ENCODE measurements around the gene METAP1.
"Not testable (repeated sequence)": the region's sequence is repeated elsewhere in the genome, so short reads cannot be mapped to it uniquely, and the experiment has no call there.

Gene METAP1

GRCh38 chr4:98998551-98998950, 3.0 kb downstream of the METAP1 start:
- DNase-seq, result no peak

- no peak for DNase-seq
Observed at GRCh38 chr4:99002279-99002678, 6.8 kb downstream of the METAP1 start.

DNA sequence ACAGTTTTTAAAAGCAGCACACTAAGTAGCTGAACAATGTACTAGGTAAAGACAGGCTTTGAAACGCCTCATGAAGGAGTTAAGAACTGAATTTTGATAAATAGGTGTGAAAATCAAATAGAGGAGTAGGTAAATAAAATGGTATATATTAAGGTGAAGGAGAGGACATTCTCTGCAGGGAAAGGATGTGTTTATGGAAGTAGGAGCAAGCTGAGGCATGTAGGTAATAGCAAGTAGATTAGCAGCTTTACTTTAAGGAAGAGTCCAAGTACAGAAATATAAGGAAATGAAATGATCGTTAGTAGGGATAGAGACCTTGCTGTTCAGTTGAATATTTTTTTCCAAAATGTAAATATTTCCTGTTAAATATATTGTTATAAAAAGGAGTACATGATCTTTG, 12.5 kb downstream of the METAP1 start:
- no peak for DNase-seq

- no peak for DNase-seq
Observed at GRCh38 chr4:99011910-99012309, 16.4 kb downstream of the METAP1 start.

DNA sequence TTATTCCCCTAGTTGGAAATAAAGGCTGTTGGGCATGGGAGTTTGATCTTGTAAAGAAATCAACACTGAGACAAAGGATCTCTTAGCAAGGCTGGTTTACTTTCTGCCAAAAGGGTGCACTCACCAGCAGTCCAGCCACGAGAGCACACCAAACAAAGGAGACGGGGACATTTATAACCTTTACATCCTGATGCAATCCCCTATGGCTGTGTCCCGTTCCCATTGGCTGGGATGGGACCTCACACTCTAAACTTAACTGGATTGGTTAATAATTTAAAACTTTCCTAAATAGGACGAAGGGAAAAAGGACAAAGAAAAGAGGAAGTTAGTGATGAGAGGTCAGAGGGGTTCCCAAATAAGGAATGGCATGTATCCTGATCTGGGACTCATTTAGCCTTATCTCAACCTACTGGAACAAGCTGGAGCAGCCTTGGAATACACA, 17.9 kb downstream of the METAP1 start:
- no peak for DNase-seq

GRCh38 chr4:99013884-99014523, 18.5 kb downstream of the METAP1 start:
- DNase-seq, result peak; percentile 12

- DNase-seq, result no peak
Observed at GRCh38 chr4:99021386-99021785, 25.9 kb downstream of the METAP1 start.

GRCh38 chr4:99022566-99022965, 27.0 kb downstream of the METAP1 start:
- no peak for DNase-seq

GRCh38 chr4:99023800-99024251, 28.3 kb downstream of the METAP1 start:
- not testable (repeated sequence) for DNase-seq

DNA sequence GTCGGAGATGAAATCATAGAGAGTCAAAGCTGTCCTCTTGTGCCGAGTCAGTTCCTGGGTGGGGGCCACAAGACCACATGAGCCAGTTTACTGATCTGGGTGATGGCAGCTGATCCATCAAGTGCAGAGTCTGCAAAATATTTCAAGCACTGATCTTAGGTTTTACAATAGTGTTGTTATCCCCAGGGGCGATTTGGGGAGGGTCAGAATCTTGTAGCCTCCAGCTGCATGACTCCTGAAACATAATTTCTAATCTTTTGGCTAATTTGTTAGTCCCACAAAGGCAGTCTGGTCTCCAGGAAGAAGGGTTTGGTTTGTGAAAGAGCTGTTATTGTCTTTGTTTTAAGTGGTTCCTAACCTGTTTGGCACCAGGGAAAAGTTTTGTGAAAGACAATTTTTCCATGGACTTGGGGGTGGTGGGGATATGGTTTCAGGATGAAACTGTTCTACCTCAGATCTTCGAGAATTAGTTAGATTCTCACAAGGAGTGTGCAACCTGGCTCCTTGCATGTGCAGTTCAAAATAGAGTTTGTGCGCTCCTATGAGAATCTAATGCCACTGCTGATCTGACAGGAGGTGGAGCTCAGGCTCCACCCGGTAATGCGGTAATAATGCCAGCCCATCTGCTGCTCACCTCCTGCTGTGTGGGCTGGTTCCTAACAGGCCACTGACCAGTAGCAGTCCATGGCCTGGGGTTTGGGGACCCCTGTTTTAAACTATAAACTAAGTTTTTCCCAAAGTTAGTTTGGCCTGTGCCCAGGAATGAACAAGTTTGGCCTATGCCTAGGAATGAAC, 29.2 kb downstream of the METAP1 start:
- DNase-seq, result no peak

GRCh38 chr4:99025506-99025905, 30.0 kb downstream of the METAP1 start:
- no peak for DNase-seq

DNA sequence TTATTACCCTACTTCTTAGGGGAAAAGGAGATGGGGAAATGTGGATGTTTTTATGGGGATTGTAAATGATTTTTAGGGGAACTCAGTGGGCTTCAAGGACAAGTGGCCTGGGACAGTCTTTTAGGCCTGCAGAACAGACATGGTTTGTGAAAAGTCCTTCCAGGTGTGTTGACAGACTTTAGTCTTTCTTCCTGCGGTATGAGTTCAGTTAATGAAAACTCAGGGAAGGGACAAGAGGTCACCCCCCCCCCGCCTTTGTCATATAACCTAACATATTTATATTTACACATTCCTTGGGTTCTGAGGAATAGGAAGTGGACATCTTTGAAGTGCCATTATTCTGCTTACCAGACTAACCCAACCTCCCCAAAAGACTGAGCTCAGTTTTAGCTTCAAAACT, 31.8 kb downstream of the METAP1 start:
- DNase-seq, result no peak

DNA sequence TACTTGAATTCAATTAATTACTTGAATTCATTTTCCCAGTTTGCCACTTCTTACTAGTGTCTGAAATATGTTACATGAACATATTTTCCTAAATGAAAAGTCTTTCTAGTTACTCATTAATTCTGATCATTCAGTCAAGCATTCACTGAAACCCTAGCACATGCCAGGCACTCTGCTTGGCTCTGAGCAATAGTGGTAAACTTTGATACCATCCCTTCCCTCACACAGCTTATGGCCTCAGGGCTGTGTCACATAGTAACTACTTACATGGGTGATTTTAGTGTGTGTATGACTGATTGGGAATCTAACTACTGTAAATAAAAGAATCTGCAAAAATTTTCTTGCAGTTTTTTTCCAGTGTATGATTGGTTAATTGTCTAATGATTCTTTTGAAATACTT, 32.7 kb downstream of the METAP1 start:
- DNase-seq, result no peak

DNA sequence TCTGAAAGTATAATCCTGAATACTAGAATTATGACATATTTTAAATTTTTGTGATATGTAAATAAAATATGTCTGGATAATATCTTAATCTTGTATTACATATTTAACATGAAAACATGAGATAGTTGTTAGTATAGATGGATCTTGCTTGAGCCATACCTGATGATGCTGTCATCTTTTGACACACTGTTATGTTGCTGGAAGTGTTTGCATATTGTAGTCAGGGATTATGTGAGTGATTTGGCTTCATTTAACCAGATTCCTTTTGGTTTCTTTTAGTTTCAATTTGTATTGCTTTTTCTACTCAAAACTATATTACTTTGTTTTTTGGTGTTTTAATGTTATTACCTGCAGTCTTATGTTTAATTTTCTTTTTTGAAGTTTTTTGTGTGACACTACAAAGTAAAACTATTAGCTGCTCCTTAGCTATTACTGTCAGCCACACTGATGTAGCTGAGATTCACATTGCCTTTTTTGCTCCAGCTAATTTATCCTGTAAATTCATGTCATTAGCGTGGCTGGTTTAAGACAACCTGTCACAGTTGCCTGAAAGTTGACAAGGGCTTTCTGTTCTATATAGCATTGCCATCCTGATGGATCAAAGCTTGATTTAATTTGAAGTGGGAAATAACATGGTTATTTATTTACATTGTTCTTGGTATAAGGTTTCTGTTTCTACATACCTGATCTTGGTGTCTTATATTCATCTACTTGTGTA, 33.7 kb downstream of the METAP1 start:
- DNase-seq, result no peak

- no peak for DNase-seq
Observed at GRCh38 chr4:99029852-99030251, 34.3 kb downstream of the METAP1 start.

DNA sequence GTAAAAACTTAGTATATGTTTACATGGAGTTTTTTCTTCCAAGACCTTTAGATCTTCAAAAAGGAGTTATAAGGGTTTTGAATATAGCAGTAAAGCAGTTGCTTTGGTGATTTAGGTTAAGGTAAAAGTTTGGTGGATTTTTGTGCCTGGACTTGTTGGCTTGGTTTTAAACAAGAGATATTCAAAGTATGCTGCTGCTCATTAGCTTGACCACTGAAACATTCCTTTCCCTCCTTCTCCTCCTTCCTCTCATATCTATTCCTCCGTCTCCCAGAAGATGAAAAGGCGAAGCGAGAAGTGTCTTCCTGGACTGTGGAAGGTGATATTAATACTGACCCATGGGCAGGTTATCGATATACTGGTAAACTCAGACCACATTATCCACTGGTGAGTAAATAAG, 38.4 kb downstream of the METAP1 start:
- no peak for DNase-seq

DNA sequence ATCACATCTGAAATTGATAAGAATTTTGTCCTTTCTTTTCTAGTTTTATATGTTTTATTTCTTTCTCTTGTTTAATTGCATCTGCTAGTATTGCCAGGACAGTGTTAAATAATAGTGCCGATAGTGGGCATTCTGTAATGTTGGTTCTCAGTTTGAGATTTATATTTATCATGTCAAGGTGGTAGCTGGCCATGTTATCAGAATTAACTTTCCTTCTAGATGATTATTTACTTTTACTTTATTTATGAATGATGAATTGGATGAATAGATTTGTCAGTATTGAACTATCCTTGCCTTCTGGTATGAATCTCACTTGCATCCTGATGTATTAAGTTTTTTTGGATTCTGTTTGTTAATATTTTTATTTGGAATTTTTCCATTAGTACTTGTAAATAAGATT, 42.7 kb downstream of the METAP1 start:
- no peak for DNase-seq

DNA sequence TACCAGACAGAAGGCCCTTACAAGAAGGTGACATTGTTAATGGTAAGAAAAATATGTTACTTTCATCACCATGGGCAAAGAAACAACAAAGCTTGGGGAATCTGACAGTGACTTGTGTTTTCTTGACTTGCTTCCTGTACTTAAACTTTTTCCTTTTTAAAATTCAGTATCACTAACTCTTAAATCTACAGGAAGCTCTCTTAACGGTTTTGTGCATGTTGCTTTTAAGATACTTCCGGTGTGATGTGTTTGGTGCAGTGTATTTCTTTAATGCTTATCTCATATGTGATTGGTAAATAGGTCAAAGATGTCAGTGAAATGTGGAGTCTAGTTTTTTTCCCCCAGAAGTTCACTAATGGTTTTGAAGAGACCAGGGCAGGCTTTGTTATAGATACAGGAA, 47.8 kb downstream of the METAP1 start:
- peak; percentile 31 for DNase-seq

GRCh38 chr4:99047710-99048109, 52.2 kb downstream of the METAP1 start:
- DNase-seq, result no peak

DNA sequence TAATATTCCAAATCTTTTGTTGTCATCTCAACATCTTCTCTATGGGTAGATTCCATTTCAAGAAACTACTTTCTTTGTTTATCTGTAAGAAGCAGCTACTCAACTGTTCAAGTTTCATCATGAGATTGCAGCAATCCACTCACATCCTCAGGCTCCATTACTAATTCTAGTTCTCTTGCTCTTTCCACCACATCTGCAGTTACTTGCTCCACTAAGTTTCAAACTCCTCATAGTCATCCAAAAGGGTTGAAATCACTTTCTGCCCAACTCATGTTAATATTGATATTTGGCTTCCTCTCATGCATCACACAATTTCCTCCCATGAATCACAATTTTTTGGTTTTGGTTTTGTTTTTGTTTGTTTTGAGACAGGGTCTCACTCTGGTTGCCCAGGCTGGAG, 57.4 kb downstream of the METAP1 start:
- peak; percentile 81 for DNase-seq

DNA sequence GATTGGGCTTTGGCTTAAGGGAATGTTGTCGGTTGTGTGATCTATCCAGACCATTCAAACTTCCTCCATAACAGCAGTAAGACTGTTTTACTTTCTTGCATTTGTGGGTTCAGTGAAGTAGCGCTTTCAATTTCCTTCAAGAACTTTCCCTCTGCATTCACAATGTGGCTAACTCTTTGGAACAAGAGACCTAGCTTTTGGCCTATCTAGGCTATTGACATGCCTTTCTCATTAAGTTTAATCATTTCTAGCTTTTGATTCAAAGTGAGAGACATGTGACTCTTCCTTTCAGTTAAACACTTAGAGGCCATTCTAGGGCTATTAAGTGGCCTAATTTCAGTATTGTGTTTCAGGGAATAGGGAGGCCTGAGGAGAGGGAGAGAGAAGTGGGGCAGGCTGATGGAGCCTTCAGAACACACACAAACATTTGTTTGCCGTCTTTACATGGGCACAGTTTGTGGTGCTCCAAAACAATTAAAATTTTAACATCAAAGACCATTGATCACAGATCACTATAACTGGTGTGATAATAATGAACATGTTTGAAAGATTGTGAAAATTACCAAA, 59.0 kb downstream of the METAP1 start:
- DNase-seq, result peak; percentile 63

GRCh38 chr4:99058228-99058627, 62.7 kb downstream of the METAP1 start:
- DNase-seq, result no peak

DNA sequence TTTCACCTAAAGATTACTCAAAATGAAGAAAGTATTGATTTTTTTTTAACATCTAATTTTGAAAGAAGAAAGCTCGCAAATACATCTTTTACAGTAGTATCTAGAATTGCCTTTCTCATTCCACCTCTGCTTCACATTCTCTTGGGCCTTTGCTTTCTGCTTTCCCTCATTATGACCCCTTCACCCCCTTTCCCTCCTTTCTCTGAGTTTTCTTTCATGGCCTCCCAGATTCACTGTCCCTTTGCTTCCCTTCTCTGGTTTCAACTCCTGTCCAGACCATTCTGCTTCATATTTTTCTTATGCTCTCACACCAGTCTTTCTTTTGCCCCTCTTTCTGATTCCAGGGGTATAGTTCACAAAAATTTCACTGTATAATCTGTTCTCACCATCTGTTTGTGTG, 64.0 kb downstream of the METAP1 start:
- no peak for DNase-seq
